Body of pancreas (tissue), 4 donors: ENCODE data around the gene GOSR1. TPM values are rescaled to one million over a fixed set of nuclear protein-coding genes. Genes with fewer than 3 reads are reported as not detected.
"Not testable (repeated sequence)": the region's sequence is repeated elsewhere in the genome, so short reads cannot be mapped to it uniquely, and the experiment has no call there.

Experiments
- ATAC-seq: fragments of 150-250 bp; one replicate; pipeline ENCODE4 v1.9.1; 2016
- DNase-seq, 4 donors: peaks; one replicate each; pipeline ENCODE4 v3.0.0-alpha.2; 2019
- H3K27ac ChIP-seq, 4 donors: fragments of 200-600 bp; sonication (generic); 1 replicate in 3 of 4; 2 replicates in 1 of 4; pipeline versions ENCODE4 v1.5.1 to v1.6.1; 2016 to 2019; ENCODE audit warnings: mild to moderate bottlenecking in 1 of 4, mixed read lengths in 1 of 4, moderate library complexity in 1 of 4
- H3K27me3 ChIP-seq, 2 donors: fragments of 200-600 bp; sonication (generic); one replicate each; pipeline ENCODE4 v1.6.0; 2016; ENCODE audit warnings: mild to moderate bottlenecking in 1 of 2
- H3K36me3 ChIP-seq, 2 donors: fragments of 200-600 bp; sonication (generic); replicated peaks in 1 of 2; 2 replicates each; pipeline ENCODE4 v1.5.1; 2016; ENCODE audit warnings: low read depth in 2 of 2; ENCODE audit not compliant: insufficient read depth in 1 of 2
- H3K4me1 ChIP-seq: fragments of 200-600 bp; sonication (generic); one replicate; pipeline ENCODE4 v1.6.0; 2016
- H3K4me3 ChIP-seq, 2 donors: fragments of 200-600 bp; sonication (generic); 1 replicate in 1 of 2; 2 replicates in 1 of 2; pipeline ENCODE4 v1.5.1; 2016 to 2019
- H3K9me3 ChIP-seq, 3 donors: fragments of 200-600 bp; sonication (generic); 1 replicate in 2 of 3; 2 replicates in 1 of 3; pipeline ENCODE4 v1.5.1; 2016
- POLR2A ChIP-seq, 3 donors: fragments of 450-650 bp; IDR thresholded peaks; one replicate each; pipeline ENCODE4 v1.6.1; 2016; ENCODE audit warnings: antibody characterized with exemption in 3 of 3, mild to moderate bottlenecking in 2 of 3
- WGBS, 2 donors: methylation state at CpG; one replicate each; pipeline ENCODE4 v1.1.5; 2017; 5-methylcytosine and 5-hydroxymethylcytosine counted together
- intact Hi-C: fragments of 100-400 bp; cut with DNase I; formaldehyde crosslinking; loops from one replicate; pipeline ENCODE4 v1.15.1; 2023
- total RNA-seq, 2 donors: library from RNA; depleted of rRNA; stranded (reverse); fragments of >200 nt; gene quantifications; one replicate each; pipeline ENCODE4 v1.1.0, GENCODE V29; 2016
- TF ChIP-seq, protein P1 (sequence below), 7 experiments: fragments of 450-650 bp in 4 of 7; fragments of 200-600 bp in 3 of 7; sonication (generic) in 3 of 7; IDR thresholded peaks; one replicate each; pipeline ENCODE4 v1.5.1; 2016 to 2019; ENCODE audit warnings: antibody characterized with exemption in 7 of 7

The GOSR1 gene
- total RNA-seq, 2 donors from 2014 or later = 20.8 to 24.1 TPM

DNA sequence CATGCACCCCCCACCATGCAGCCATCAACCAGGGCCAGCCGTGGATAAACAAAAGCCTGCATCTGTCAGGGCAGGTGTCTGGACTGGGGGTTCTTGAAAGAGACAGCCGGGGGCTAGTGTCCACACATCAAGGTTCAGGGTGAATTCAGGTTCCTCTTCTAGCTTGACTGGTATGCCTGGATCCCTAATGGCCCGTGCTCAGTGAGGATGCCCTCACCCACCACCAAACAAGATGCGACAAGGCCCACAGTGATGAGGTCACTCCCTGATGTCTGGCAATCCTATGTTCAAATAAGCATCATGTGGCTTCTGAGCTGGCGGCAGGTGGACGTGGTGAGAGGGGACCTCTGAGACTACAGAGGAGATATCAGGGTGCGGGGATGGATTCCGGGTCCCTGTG is 64.6 kb downstream of the GOSR1 start:
- H3K4me1 ChIP-seq = no peaks in the 10 kb centered on the region
- H3K36me3 ChIP-seq = no peaks in the 10 kb centered on the region
- intact Hi-C loops = no loop called here
- TF ChIP-seq, protein P1, sequence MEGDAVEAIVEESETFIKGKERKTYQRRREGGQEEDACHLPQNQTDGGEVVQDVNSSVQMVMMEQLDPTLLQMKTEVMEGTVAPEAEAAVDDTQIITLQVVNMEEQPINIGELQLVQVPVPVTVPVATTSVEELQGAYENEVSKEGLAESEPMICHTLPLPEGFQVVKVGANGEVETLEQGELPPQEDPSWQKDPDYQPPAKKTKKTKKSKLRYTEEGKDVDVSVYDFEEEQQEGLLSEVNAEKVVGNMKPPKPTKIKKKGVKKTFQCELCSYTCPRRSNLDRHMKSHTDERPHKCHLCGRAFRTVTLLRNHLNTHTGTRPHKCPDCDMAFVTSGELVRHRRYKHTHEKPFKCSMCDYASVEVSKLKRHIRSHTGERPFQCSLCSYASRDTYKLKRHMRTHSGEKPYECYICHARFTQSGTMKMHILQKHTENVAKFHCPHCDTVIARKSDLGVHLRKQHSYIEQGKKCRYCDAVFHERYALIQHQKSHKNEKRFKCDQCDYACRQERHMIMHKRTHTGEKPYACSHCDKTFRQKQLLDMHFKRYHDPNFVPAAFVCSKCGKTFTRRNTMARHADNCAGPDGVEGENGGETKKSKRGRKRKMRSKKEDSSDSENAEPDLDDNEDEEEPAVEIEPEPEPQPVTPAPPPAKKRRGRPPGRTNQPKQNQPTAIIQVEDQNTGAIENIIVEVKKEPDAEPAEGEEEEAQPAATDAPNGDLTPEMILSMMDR (IDR thresholded peaks at IDR 0.05) = no peak
- TF ChIP-seq POLR2A (IDR thresholded peaks at IDR 0.05) = no peak
- no peak overlapping the region for H3K4me3 ChIP-seq
- H3K27ac ChIP-seq = no peak overlapping the region
- no peaks in the 10 kb centered on the region for H3K9me3 ChIP-seq
- no peak for ATAC-seq
- no peak for DNase-seq
- 72 to 79% methylated on average over 8 of the region's 8 CpGs for WGBS, 2 donors
- no peaks in the 10 kb centered on the region for H3K27me3 ChIP-seq

- H3K27ac ChIP-seq = no peak overlapping the region
- DNase-seq (no peak), ATAC-seq (no peak)
- WGBS, 2 donors = 55 to 57% methylated on average over 2 of the region's 2 CpGs
- intact Hi-C loops = no loop called here
- H3K4me3 ChIP-seq = no peak overlapping the region
- no peaks in the 10 kb centered on the region for H3K4me1 ChIP-seq
- H3K36me3 ChIP-seq = no peaks in the 10 kb centered on the region
- no peaks in the 10 kb centered on the region for H3K9me3 ChIP-seq
- TF ChIP-seq, protein P1 (IDR thresholded peaks at IDR 0.05) = no peak
- no peak for TF ChIP-seq POLR2A (IDR thresholded peaks at IDR 0.05)
- H3K27me3 ChIP-seq = no peaks in the 10 kb centered on the region
Observed at GRCh38 chr17:30543456-30543855, 66.2 kb downstream of the GOSR1 start.

DNA sequence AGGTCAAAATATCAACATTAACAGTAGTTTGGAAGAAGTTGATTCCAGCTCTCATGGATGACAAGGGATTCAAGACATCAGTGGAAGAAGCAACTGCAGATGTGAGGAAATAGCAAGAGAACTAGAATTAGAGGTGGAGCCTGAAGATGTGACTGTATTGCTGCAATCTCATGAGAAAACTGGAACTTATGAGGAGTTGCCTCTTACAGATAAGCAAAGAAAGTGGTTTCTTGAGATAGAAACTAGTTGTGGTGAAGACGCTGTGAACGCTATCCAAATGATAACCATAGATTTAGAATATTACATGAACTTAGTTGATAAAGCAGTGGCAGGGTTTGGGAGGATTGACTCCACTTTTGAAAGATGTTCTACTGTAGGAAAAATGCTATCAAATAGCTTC is 67.8 kb downstream of the GOSR1 start:
- no peaks in the 10 kb centered on the region for H3K36me3 ChIP-seq
- H3K4me3 ChIP-seq = no peak overlapping the region
- H3K9me3 ChIP-seq = no peaks in the 10 kb centered on the region
- TF ChIP-seq, protein P1 (IDR thresholded peaks at IDR 0.05) = no peak
- TF ChIP-seq POLR2A (IDR thresholded peaks at IDR 0.05) = no peak
- no peak for ATAC-seq
- H3K27me3 ChIP-seq = no peaks in the 10 kb centered on the region
- 81 to 87% methylated on average over 2 of the region's 2 CpGs for WGBS, 2 donors
- H3K27ac ChIP-seq = no peak overlapping the region
- DNase-seq = no peak
- no peaks in the 10 kb centered on the region for H3K4me1 ChIP-seq
- intact Hi-C loops = no loop called here

GRCh38 chr17:30547778-30548573 is 70.8 kb downstream of the GOSR1 start:
- H3K4me1 ChIP-seq = no peaks in the 10 kb centered on the region
- H3K9me3 ChIP-seq = no peaks in the 10 kb centered on the region
- H3K27ac ChIP-seq = no peak overlapping the region
- H3K36me3 ChIP-seq = no peaks in the 10 kb centered on the region
- DNase-seq = no peak
- no peak for ATAC-seq
- H3K4me3 ChIP-seq = no peak overlapping the region
- no peak for TF ChIP-seq POLR2A (IDR thresholded peaks at IDR 0.05)
- TF ChIP-seq, protein P1 (IDR thresholded peaks at IDR 0.05) = no peak
- WGBS, 2 donors = 84 to 93% methylated on average over 9 to 15 of the region's 15 CpGs
- intact Hi-C loops = no loop called here
- H3K27me3 ChIP-seq = no peaks in the 10 kb centered on the region

DNA sequence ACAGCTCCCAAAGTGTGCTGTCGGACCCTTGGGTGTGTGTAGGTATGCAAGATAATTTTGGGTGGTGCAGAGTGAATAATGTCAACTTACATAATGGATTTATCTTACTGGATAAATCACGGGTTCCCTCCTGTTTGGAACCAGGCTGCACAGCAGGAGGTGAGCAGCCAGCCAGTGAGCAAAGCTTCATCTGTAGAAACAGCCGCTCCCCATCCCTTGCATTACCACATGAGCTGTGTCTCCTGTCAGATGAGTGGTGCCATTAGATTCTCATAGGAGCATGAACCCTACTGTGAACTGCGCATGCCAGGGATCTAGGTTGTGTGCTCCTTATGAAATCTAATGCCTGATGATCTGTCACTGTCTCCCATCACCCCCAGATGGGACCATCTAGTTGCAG is 72.0 kb downstream of the GOSR1 start:
- WGBS, 2 donors = 86 to 88% methylated on average over 4 of the region's 4 CpGs
- intact Hi-C loops, DNase-seq: not testable (repeated sequence)

More for the DNA sequence above, 72.0 kb downstream of the GOSR1 start:
- not testable (repeated sequence) for H3K4me3 ChIP-seq, H3K36me3 ChIP-seq, H3K4me1 ChIP-seq, ATAC-seq, H3K27me3 ChIP-seq, H3K9me3 ChIP-seq, H3K27ac ChIP-seq
